Measurements from ENCODE around the gene SNAPC1. TPM values are rescaled to one million over a fixed set of nuclear protein-coding genes. Genes with fewer than 3 reads are reported as not detected.

Gene SNAPC1
- polyA plus RNA-seq, 3 donors, result 2.1 to 3.2 (median 2.9) TPM

DNA sequence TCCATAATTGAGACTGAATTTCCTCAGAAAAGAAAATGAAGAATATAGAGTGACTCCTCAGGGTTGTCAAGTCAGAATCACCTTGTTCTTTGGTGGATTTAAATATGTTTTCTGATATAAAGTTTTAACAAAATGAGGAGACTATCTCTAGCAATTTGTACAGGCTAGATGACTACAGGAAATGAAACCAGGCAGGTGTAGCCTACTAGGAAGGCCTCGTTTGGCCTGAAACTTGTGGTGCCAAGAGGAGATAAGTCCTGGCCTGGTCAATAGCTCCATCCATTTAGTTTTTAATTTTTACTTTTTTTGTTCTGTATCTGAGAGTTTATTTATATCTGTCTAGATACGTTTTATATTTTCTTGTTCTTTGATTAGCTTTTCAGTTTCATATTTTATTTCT is 41.5 kb downstream of the SNAPC1 start:
- no peaks in the 10 kb centered on the region for H3K4me1 ChIP-seq (ENCODE audit: control insufficient read depth in 1 of 2, insufficient read depth in 2 of 2, low read length in 2 of 2)
- no peaks in the 10 kb centered on the region for H3K36me3 ChIP-seq (replicated peaks in 1 of 2; ENCODE audit: control insufficient read depth in 1 of 2, insufficient read depth in 2 of 2, low read length in 2 of 2)
- Mint-ChIP-seq H3K4me3 (no peak overlapping the region), H3K9me3 (peaks cover 0 to 3% (median 0%) of the 10 kb centered on the region in 7 donors), H3K27ac (no peak overlapping the region), H3K4me1 (no peaks in the 10 kb centered on the region), H3K36me3 (peaks cover 0 to 3% of the 10 kb centered on the region in 2 donors), H3K27me3 (ENCODE audit: low read depth in 3 of 3) (peaks cover 3 to 5% (median 5%) of the 10 kb centered on the region in 3 donors)
- H3K79me2 ChIP-seq (ENCODE audit: insufficient read depth, low read length), result no peaks in the 10 kb centered on the region
- H3K9ac ChIP-seq (ENCODE audit: insufficient read depth, low read length, poor library complexity, severe bottlenecking), result no peak overlapping the region
- no peaks in the 10 kb centered on the region for H3K9me3 ChIP-seq (replicated peaks in 1 of 2; ENCODE audit: control insufficient read depth in 1 of 2, insufficient read depth in 1 of 2, low read length in 2 of 2)
- H3K4me3 ChIP-seq (replicated peaks in 1 of 3; ENCODE audit: low read depth in 2 of 3, low read length in 3 of 3), result no peak overlapping the region
- H2AFZ ChIP-seq (ENCODE audit: insufficient read depth, low read depth, low read length, poor library complexity, severe bottlenecking), result no peak overlapping the region
- H3K4me2 ChIP-seq (replicated peaks; ENCODE audit: extremely low read depth, low read length, poor library complexity, severe bottlenecking), result no peak overlapping the region
- no peaks in the 10 kb centered on the region for H4K20me1 ChIP-seq (ENCODE audit: insufficient read depth, low read length)
- no peak overlapping the region for H3K27ac ChIP-seq (ENCODE audit: low read depth in 1 of 2, low read length in 2 of 2)
- DNase-seq, result no peak
- WGBS (ENCODE audit: insufficient coverage), result no CpG with 5 or more reads among the region's 2 CpGs
- intact Hi-C loops (cut with micrococcal nuclease), result no loop called here
- no peaks in the 10 kb centered on the region for H3K27me3 ChIP-seq (ENCODE audit: control insufficient read depth in 2 of 2, insufficient read depth in 2 of 2, low read length in 2 of 2)
- TF ChIP-seq, protein P1, sequence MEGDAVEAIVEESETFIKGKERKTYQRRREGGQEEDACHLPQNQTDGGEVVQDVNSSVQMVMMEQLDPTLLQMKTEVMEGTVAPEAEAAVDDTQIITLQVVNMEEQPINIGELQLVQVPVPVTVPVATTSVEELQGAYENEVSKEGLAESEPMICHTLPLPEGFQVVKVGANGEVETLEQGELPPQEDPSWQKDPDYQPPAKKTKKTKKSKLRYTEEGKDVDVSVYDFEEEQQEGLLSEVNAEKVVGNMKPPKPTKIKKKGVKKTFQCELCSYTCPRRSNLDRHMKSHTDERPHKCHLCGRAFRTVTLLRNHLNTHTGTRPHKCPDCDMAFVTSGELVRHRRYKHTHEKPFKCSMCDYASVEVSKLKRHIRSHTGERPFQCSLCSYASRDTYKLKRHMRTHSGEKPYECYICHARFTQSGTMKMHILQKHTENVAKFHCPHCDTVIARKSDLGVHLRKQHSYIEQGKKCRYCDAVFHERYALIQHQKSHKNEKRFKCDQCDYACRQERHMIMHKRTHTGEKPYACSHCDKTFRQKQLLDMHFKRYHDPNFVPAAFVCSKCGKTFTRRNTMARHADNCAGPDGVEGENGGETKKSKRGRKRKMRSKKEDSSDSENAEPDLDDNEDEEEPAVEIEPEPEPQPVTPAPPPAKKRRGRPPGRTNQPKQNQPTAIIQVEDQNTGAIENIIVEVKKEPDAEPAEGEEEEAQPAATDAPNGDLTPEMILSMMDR (IDR thresholded peaks at IDR 0.05), result no peak

DNA sequence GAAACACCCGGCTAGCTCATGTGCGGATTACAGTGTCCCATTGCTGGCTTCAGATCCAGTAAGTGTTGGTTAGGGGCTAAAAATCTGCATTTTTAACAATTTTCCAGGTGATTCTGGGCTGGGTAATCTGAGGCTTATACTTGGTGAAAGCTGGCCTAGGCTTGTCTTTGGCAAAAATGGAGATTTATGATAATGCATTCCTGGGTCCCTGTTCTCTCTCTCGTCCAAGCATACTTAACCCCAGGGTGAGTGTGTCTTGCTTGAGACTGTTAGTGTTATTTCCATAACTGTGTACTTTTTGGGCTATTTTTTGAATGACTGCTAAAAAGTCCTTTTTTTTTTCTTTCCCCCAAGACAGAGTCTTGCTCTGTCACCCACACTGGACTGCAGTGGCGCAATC is 43.2 kb downstream of the SNAPC1 start:
- Histone ChIP-seq H3K79me2 (ENCODE audit: insufficient read depth, low read length) (no peaks in the 10 kb centered on the region), H3K4me1 (ENCODE audit: control insufficient read depth in 1 of 2, insufficient read depth in 2 of 2, low read length in 2 of 2) (no peaks in the 10 kb centered on the region), H3K4me2 (replicated peaks; ENCODE audit: extremely low read depth, low read length, poor library complexity, severe bottlenecking) (no peak overlapping the region), H2AFZ (ENCODE audit: insufficient read depth, low read depth, low read length, poor library complexity, severe bottlenecking) (no peak overlapping the region), H3K9ac (ENCODE audit: insufficient read depth, low read length, poor library complexity, severe bottlenecking) (no peak overlapping the region), H3K9me3 (replicated peaks in 1 of 2; ENCODE audit: control insufficient read depth in 1 of 2, insufficient read depth in 1 of 2, low read length in 2 of 2) (no peaks in the 10 kb centered on the region), H3K27ac (ENCODE audit: low read depth in 1 of 2, low read length in 2 of 2) (no peak overlapping the region), H3K4me3 (replicated peaks in 1 of 3; ENCODE audit: low read depth in 2 of 3, low read length in 3 of 3) (no peak overlapping the region), H4K20me1 (ENCODE audit: insufficient read depth, low read length) (no peaks in the 10 kb centered on the region), H3K27me3 (ENCODE audit: control insufficient read depth in 2 of 2, insufficient read depth in 2 of 2, low read length in 2 of 2) (peaks cover 2 to 7% of the 10 kb centered on the region in 2 donors), H3K36me3 (replicated peaks in 1 of 2; ENCODE audit: control insufficient read depth in 1 of 2, insufficient read depth in 2 of 2, low read length in 2 of 2) (no peaks in the 10 kb centered on the region)
- intact Hi-C loops (cut with micrococcal nuclease), result no loop called here
- H3K27ac Mint-ChIP-seq, result no peak overlapping the region
- no peaks in the 10 kb centered on the region for H3K36me3 Mint-ChIP-seq
- WGBS (ENCODE audit: insufficient coverage), result no CpG with 5 or more reads among the region's 4 CpGs
- H3K4me1 Mint-ChIP-seq, result no peaks in the 10 kb centered on the region
- H3K4me3 Mint-ChIP-seq, result no peak overlapping the region
- peaks cover 14 to 17% (median 16%) of the 10 kb centered on the region in 3 donors for H3K27me3 Mint-ChIP-seq (ENCODE audit: low read depth in 3 of 3)
- H3K9me3 Mint-ChIP-seq, result peaks cover 0 to 3% (median 0%) of the 10 kb centered on the region in 7 donors
- DNase-seq, result no peak
- TF ChIP-seq, protein P1 (IDR thresholded peaks at IDR 0.05), result no peak

Measured in CD14-positive monocyte (primary cell).